Measurements from ENCODE around the gene ATP6V1B1. TPM values are rescaled to one million over a fixed set of nuclear protein-coding genes. Genes with fewer than 3 reads are reported as not detected.

The ATP6V1B1 gene
- total RNA-seq, 1 experiment from 2014 or later = not detected

DNA sequence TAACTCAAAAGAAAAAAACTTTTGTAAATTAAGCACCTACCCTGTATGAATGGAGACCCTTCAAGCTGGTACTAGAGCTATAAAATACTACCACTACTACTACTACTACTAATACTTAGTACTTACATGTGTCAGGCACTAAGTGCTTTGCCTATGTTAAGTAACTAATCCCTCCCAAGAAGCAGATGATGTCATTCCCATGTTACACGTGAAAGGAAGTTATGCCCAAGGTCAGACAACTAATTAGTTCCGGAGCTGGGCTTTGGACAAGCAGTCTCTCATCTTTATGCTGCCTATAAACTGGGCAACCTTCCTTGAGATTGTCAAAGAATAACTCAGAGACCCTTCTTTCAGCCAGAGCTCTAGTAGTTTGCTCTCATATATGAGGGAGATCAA is 13.9 kb upstream of the ATP6V1B1 start:
- in situ Hi-C loops (cut with HindIII; ENCODE audit: low pct_unique_long_range_greater_than_20kb, low sequenced_read_pairs) = no loop called here
- no peak for DNase-seq (ENCODE audit: low read depth)

DNA sequence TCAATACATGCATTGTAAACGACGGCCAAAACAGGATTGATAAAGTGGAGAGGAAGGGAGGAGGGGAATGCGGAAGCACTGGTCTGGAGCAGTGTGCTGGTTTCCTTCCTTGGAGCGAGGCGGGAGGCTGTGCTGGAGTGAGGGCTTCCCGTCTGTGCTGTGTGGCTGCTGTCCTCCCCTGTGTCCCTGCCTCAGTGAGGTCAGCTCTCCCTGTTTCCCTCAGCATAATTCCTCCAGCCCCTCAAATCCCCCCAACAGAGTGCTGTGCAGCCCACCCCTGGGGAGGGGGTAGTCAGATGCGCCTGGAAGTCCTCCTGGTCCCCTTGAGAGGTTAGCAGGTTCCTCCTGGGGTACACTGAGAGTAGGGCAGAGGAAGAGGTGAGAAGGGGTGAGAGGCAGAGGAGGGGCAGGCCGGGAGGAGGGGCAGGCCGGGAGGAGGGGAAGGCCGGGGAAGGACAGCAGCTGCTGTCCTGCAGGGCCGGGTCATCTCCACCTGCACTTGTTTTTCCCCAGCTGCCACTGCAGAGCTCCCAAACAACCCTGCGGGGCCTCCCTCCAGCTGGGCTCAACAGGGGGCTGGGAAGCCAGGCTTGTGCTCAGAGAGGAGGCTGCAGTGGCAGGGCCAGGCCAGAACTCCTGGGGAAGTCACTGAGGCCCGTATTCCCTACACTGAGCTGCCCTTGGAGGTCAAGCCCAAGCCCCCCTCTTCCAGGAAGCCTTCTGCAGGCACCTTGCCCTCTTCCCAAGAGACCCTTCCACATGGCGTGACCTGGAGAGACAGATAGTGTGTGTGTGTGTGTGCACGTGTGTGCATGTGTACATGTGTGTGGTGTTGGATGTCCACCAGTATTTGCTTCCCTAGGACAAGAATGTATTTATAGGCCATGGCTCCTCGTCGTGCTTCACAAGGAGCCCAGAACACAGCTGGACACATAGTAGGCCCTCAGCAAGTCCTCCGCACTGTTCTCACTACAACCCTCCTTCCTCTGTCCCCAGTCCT is 13.2 kb upstream of the ATP6V1B1 start:
- no peak for DNase-seq (ENCODE audit: low read depth)
- in situ Hi-C loops (cut with HindIII; ENCODE audit: low pct_unique_long_range_greater_than_20kb, low sequenced_read_pairs) = no loop called here

DNA sequence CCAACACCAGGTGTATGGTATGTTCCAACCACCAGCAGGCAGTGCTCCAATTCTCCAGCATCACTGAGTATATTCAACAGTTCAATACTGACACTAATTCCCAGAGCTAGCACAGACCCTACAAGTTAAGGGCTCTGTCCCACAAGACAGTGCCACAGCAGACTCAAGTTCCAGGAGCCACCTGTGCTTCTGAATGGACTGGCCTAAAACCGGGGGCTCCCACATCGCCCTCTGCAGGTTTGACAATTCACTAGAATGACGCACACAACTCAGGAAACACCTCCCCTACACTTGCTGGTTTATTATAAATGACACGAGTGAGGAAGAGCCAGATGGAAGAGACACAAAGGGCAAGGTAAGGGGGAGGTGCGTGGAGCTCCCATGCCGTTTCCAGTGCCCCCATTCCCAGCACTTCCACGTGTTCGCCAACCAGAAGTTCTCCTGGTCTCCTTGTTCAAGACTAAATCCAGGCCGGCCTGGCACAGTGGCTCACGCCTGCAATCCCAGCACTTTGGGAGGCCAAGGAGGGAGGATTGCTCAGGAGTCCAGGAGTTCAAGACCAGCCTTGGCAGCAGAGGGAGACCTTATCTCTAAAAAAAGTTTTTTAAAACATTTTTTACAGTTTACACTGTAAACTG is 12.2 kb upstream of the ATP6V1B1 start:
- in situ Hi-C loops (cut with HindIII; ENCODE audit: low pct_unique_long_range_greater_than_20kb, low sequenced_read_pairs) = no loop called here
- no peak for DNase-seq (ENCODE audit: low read depth)

DNA sequence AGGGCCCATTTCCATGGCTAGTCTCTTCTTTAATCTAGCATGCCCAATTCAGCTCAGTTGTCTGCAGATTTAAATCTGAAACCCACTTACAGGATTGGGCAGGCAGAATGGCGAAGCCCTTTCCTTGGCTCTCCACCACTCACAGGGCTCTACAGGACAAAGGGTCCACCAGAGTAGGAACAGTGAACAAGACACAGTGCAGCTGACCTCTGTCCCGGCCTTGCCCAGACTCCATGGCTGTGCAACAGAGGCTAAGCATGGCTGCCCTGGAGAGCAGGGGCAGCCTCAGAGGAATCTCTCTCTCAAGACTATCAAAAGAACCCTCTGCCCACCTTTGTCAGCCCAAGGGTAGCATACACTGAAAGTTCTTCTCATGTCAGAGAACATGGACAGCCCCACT is 9.7 kb upstream of the ATP6V1B1 start:
- no peak for DNase-seq (ENCODE audit: low read depth)
- in situ Hi-C loops (cut with HindIII; ENCODE audit: low pct_unique_long_range_greater_than_20kb, low sequenced_read_pairs) = no loop called here

DNA sequence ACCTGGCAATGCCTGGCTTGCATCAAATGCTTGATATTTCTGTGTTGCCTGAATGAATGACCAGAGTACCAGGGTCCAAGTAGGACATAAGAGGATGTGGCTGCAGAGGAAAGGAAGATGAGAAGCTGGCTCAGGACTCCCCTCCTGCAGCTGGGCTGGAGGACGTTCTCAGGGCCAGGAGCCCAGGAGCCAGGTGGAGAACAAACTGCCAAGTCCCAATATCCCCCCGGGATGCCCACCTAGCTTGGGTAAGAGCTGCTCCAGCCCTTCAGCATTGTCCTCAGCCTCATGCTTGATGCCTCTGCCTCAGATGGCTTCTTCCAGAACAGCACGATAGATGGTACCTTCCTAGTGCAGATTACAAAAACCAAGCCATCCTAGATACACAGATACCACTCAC is 8.6 kb upstream of the ATP6V1B1 start:
- DNase-seq (ENCODE audit: low read depth) = no peak
- in situ Hi-C loops (cut with HindIII; ENCODE audit: low pct_unique_long_range_greater_than_20kb, low sequenced_read_pairs) = no loop called here

DNA sequence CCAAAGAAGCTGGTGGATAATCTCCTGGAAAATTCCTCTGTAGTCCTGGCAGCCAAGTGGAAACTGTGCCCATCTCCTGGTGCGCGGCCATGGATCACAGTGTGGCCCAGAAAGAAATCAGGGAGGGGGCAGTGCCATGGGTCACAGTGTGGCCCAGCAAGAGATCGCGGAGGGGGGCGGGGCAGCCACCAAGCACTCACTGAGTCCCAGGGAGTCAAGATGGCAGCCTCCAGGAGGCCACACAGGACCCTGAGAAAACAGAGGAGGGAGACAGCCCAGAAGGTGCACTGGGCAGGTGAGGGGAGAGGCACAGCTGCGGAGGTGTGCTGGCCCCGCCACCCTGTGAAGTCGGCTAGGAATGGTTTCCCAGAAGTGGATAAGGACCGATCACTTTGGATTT is 8.1 kb upstream of the ATP6V1B1 start:
- in situ Hi-C loops (cut with HindIII; ENCODE audit: low pct_unique_long_range_greater_than_20kb, low sequenced_read_pairs) = no loop called here
- no peak for DNase-seq (ENCODE audit: low read depth)

DNA sequence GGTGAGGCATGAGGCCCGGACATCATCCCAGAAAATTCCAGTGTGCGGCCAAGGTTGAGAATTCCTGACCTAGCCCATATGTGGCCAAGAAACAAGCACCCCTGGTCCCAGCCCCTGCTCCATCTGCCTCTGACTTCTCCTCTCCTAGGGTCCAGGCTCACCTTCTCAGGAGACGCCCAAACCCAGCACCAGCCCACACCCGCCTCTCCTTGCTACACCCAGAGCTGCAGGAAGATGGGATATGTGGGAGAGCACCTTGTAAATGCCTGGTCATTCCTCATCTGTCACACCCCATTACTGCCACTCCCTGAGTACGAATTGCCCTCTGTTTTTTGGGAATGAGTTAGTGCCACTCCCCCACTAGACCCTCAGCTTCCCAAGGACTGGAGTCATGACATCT is 7.3 kb upstream of the ATP6V1B1 start:
- in situ Hi-C loops (cut with HindIII; ENCODE audit: low pct_unique_long_range_greater_than_20kb, low sequenced_read_pairs) = no loop called here
- no peak for DNase-seq (ENCODE audit: low read depth)

DNA sequence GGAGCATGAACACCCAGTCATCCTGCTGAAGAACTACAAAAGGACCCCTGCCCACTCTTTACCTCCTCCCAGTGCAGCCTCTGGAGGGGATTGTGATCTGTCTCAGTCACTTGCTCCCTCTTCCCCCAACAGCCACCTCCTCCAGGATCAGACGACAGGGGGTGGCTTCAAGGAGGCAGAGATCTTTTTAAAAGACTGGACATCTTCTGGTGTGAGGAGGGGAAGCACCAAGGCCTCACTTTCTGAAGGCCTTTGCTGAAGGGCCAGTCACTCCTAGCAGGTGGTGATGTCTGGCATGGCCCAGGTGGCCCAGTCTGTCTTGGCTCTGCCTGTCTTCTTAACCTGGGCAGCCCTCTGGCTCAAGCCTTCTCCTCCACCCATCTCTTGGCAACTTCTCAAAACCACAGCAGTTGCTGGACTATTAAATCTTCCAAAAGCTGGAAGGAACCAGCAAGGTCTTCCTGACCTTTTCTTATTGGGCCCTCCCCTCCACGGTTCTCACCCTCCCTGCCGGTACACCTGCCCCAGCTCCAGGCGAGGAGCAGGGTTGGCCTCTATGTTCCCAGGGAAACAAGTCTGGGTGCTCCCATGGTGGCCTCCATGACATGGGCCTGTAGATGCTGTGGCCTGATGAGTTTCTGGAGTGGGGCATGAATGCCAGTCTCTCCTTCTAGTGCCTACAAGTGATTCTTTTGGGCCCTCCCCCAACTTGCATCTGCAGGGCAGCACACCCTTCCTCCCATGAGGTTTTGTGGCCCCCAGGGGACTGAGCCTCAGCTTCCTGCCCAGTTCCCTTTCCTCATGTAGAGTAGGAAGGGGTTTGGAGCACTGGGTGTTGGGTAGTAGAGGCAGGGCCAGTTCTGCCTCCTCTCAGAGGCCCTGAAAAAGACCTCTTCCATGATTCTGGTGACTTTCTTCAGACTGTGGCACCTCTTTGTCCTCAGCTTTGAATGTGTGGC is 5.0 kb upstream of the ATP6V1B1 start:
- in situ Hi-C loops (cut with HindIII; ENCODE audit: low pct_unique_long_range_greater_than_20kb, low sequenced_read_pairs) = no loop called here
- no peak for DNase-seq (ENCODE audit: low read depth)

DNA sequence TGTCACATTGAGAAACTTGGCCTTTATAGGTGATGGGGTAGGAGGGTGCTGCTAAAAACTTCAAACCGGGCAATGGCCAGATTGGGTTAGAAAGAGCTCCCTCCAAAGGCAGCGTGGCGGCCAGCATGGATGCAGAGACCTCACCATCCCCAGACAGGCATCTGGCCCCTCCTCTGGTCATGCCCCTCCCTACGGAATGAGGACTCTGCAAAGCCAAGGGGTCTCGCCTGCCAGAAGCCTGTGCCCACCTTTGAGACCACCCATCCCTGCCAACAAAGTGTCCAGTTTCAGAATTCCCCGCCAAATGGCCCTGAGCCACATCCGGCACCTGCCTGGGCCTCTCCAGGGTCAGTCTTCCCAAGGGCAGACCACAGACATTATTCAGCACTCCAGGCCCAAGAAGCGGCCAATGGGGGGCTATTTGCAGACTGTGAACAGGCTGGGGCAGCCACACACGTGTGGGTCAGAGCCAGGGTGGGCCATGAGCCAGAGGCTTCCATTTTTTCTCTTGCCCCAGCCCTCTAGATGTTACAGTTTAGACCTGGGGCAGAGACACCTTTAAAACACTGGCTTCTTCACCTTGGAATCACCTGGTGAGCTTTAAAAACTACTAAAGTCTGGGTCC is 4.2 kb upstream of the ATP6V1B1 start:
- in situ Hi-C loops (cut with HindIII; ENCODE audit: low pct_unique_long_range_greater_than_20kb, low sequenced_read_pairs) = no loop called here

DNA sequence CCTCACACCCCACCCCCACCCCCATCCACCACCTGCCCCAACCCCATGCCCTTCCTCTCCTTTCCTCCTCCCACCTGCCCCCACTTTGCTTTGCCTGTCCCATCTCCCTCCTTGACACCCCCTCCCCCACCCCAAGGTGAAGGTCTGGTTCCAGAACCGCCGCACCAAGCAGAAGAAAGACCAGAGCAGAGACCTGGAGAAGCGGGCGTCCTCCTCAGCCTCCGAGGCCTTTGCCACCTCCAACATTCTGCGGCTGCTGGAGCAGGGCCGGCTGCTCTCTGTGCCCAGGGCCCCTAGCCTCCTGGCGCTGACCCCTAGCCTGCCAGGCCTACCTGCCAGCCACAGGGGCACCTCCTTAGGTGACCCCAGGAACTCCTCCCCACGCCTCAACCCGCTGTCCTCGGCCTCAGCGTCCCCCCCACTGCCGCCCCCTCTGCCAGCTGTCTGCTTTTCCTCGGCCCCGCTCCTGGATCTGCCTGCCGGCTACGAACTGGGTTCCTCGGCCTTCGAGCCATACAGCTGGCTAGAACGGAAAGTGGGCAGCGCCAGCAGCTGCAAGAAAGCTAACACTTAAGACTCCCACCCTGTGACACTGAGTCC is 3.0 kb upstream of the ATP6V1B1 start:
- no peak for DNase-seq (ENCODE audit: low read depth)
- in situ Hi-C loops (cut with HindIII; ENCODE audit: low pct_unique_long_range_greater_than_20kb, low sequenced_read_pairs) = no loop called here

More for the DNA sequence above, 4.2 kb upstream of the ATP6V1B1 start:
- DNase-seq (ENCODE audit: low read depth) = no peak

DNA sequence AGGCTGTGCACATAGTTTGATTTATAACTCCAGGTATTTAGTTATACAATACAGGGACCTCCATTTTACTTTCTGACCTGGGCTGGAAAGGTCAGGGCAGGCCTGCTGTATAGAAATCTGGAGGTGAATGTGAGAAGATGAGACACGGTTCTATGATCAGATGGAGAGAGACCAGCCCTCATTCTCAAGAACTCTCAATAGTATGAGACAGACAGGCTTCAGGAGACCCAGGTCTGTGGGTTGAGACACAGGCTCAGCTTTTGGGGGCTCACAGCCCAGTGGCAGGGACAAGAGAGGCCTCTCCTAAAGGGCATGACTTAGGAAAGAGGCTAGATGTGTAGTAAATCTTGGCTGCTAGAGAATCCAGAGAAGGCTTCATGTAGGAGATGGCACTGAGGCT is 719 bp upstream of the ATP6V1B1 start:
- in situ Hi-C loops (cut with HindIII; ENCODE audit: low pct_unique_long_range_greater_than_20kb, low sequenced_read_pairs) = no loop called here
- DNase-seq (ENCODE audit: low read depth) = no peak

DNA sequence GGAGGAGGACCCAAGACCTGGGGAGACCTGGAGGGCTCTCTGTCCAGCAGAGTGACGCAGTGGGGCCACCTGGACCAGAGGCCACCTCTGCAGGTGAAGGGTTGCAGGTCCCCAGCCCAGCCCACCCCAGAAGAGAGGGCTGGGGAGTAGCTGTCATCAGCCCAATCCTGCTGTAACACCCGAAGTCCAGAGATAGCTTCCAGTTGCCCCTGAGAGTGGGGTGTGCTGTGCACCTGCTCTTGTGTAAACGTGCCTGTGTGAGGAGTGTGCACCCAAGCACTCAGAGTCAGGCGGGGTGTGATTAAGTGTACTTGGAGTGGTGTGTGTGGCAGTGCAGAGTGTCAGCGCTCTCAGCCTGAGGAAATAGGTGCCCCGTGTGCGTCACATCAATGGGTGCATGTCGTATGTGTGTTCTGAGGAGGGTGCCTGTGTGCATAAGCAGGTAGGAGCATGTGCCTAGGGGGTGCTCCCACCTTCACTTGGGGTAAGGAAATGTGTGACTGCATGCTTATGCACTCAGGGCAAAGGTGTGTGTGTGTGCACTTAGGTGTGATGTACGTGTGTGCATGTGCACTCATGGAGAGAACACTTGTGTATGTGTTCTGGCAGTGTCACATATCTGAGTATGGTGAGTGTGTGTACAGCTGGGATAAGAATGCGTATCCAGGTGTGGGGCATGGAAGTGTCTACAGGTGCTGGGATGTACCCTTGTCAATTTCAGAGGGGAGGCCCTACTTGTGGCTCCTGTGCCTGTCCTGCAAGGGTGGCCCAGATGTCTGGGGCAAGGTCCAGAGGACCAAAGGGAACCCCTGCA is 672 bp downstream of the ATP6V1B1 start:
- no peak for DNase-seq (ENCODE audit: low read depth)
- in situ Hi-C loops (cut with HindIII; ENCODE audit: low pct_unique_long_range_greater_than_20kb, low sequenced_read_pairs) = no loop called here

DNA sequence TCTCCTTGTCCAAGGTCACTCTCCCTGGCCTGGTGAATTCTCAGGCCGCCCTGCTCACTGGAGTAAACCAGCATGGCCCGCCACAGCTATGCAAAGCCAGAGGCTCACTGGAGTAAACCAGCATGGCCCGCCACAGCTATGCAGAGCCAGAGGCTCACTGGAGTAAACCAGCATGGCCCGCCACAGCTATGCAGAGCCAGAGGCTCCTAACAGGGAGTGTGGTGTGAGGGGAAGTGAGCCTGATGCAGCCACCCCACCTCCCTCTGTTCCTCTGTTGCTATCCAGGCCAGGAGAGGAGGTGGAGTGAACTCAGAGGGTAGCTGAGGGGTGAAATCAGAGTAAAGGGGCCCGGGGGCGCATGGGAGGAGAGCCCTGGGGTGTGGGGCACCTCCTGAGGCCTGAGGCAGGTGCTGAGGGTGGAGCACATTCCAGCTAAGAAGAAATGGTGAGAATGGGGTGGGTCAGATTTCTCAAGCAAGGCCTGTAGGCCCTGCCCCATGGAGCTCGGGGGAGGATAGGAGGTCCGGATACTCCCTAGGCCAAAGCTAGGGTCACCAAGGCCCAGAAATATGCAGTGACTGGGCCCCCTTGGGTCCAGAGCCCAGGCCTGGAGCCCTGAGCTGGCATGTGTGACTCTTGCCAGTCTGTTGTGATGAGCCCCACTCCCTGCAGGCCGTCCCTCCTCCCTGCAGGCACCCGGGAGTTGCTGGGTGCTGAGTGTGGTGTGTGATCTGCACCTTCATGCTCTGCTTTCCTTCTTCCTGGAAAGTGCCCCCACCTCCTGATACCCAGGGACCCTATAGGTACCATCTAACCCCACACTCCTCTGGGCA is 1.5 kb downstream of the ATP6V1B1 start:
- in situ Hi-C loops (cut with HindIII; ENCODE audit: low pct_unique_long_range_greater_than_20kb, low sequenced_read_pairs) = no loop called here
- no peak for DNase-seq (ENCODE audit: low read depth)

DNA sequence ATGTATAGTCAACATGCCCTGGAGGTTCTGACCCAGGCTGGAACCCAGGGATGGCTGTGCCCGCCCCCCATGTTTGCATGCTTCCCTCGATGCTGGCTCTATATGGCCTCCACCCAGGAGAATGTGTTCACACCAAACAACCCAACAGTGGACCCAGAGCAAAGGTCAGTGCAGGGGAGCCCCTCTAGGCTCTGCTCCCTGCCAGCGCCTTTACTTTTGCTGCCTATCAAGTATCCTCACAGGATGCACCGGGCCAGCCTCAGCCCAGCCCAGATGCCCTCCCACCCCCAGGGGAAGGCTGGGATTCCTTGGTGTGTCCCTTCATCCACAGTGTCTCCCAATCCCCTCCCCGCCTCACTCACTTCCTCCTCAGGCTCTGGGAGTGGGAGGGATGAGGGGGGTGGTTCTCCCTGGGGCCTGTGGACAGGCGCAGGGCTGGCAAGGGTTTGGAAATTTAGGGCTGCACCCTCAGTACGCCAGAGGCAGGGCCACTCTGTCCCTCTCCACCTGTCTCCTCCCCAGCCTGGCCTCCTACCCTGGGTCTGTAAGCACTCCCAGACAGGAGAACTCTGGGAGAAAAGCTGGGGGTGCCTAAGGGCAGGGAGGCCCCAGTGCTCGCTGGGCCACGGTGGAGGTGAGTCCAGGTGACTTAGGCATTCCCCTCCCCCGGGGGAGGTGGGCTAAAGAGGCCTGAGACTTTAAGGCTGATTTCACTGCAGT is 2.3 kb downstream of the ATP6V1B1 start:
- no peak for DNase-seq (ENCODE audit: low read depth)
- in situ Hi-C loops (cut with HindIII; ENCODE audit: low pct_unique_long_range_greater_than_20kb, low sequenced_read_pairs) = no loop called here

DNA sequence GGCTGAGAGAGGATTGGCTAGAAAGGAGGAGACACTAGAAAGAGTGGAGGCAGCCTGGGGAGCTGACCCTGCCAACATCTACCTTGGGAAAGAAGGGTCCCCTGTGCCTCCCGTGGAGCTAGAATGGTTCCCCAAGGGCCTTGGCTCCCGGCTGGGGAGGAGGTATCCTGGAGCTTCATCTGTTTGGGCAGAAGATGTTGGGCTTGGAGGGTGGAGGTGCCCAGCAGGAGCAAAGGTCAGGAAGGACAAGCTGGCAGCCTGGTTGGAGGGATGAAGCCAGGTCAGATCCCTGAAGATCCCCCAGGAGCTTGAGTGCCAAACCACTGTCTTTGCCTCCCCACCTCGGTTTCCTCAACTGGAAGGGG is 2.9 kb downstream of the ATP6V1B1 start:
- no peak for DNase-seq (ENCODE audit: low read depth)
- in situ Hi-C loops (cut with HindIII; ENCODE audit: low pct_unique_long_range_greater_than_20kb, low sequenced_read_pairs) = no loop called here

All from Caki2 (cell line).